HG03108 (cell line): Measurements from ENCODE around the gene OBSCN.

Experiments
- ATAC-seq: cut with Tn5 transposase; IDR thresholded peaks from one replicate; pipeline ENCODE4 v1.9.1; 2021; ENCODE audit warnings: moderate library complexity; ENCODE audit not compliant: unreplicated experiment

OBSCN gene

DNA sequence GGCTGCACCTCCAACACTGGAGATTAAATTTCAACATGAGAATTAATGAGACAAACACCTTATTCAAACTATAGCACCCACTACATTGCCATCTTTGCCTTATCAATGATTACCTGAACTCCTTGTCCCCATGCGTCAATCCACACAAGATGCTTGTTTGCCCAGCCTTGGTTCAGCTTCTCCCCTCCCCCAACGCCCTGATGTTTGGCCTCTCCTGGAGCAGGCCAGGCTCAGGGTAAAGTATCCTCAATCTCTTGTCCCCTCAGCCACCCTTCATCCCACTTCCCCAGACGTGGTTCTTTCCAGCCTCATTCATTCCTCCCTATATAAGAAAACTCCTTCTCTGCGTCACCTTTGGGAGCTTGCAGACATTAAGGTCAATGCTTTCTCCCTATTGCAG, 220.6 kb downstream of the OBSCN start:
- no peak for ATAC-seq
